Peyer's patch (tissue), 4 donors: ENCODE results near the gene MYRIP.

ENCODE experiments used
- POLR2A ChIP-seq, 2 donors: fragments of 450-650 bp; IDR thresholded peaks; one replicate each; pipeline ENCODE4 v1.5.1; 2017; ENCODE audit warnings: antibody characterized with exemption in 2 of 2, mild to moderate bottlenecking in 2 of 2, moderate library complexity in 2 of 2
- TF ChIP-seq, protein P1 (sequence below), 6 experiments: fragments of 450-650 bp in 4 of 6; fragments of 200-600 bp in 2 of 6; sonication (generic) in 1 of 6; IDR thresholded peaks; one replicate each; pipeline ENCODE4 v1.5.1; 2017 to 2019; ENCODE audit warnings: antibody characterized with exemption in 6 of 6, mild to moderate bottlenecking in 3 of 6, moderate library complexity in 1 of 6

DNA sequence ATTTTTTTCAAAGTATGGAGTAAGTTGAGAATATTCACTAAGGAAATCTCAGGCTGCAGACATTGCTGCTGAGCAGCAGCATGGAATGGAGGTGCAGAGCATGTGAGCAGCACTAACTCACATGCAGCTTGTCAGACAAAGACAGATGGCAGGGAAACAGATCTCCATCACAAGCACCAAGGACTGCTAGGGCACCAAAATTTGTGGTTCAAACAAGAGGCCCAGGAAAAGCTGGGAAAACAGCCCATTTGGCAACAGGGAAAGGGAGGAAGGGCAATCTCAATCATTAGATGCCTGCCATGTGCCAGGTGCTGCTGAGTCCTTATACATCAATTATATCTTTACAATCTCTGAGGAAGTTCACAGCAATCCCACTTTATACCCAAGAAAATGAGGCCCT lies 452.9 kb downstream of the MYRIP start:
- TF ChIP-seq POLR2A (IDR thresholded peaks at IDR 0.05) = no peak
- TF ChIP-seq, protein P1, sequence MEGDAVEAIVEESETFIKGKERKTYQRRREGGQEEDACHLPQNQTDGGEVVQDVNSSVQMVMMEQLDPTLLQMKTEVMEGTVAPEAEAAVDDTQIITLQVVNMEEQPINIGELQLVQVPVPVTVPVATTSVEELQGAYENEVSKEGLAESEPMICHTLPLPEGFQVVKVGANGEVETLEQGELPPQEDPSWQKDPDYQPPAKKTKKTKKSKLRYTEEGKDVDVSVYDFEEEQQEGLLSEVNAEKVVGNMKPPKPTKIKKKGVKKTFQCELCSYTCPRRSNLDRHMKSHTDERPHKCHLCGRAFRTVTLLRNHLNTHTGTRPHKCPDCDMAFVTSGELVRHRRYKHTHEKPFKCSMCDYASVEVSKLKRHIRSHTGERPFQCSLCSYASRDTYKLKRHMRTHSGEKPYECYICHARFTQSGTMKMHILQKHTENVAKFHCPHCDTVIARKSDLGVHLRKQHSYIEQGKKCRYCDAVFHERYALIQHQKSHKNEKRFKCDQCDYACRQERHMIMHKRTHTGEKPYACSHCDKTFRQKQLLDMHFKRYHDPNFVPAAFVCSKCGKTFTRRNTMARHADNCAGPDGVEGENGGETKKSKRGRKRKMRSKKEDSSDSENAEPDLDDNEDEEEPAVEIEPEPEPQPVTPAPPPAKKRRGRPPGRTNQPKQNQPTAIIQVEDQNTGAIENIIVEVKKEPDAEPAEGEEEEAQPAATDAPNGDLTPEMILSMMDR (IDR thresholded peaks at IDR 0.05) = no peak
